ENCODE measurements around the gene ZNF296.

DNA sequence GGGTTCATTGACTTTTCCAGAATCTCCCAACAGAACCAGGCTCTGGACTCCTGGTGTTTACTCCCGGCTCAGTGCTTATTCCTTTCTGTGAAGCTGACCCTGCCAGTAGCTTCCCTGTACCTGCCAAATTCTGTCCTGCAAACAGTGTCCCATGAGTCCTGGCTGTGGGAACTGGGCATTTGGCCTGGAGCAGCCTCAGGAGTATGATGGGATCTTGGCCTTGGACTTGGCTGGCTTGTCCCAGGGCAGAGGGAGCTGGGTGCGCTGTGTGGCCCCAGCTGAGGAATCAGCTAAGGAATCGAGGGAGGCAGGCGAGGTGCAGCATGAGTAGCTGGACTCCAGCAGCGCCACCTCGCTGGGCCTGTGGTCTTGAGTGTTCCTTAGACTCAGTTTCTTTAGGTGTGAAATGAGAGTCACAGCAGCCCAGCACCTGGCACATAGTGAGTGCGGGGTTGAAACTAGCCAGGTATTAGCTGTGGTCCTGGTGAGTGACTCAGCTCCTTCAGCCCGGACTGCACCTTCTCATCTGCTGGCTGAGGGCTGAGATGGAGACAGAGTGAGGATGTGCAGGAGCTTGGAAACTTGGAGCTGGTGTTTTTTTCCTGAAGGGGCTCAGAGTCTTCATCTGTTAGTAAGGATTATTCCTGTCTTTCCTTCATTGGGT, 27.1 kb downstream of the ZNF296 start:
- TF ChIP-seq POLR2A (IDR thresholded peaks at IDR 0.05; ENCODE audit: low read depth, low read length), result no peak
- no peak for TF ChIP-seq POLR2AphosphoS5 (IDR thresholded peaks at IDR 0.05; ENCODE audit: low read depth, low read length)

All from GM12892 (cell line).